Left ventricle myocardium superior (tissue), 1 donor: ENCODE data around the gene FBLN2. TPM values are rescaled to one million over a fixed set of nuclear protein-coding genes. Genes with fewer than 3 reads are reported as not detected.
A peak's percentile ranks its signal among the peaks of the same experiment; 100 is the strongest.

ENCODE experiments used
- ATAC-seq: fragments of 200-7000 bp; cut with Tn5 transposase; one replicate; pipeline ENCODE4 v1.9.1; 2020; ENCODE audit warnings: mild to moderate bottlenecking, moderate library complexity
- DNase-seq: peaks from one replicate; pipeline ENCODE4 v3.0.0-alpha.2; 2020
- intact Hi-C: fragments of 100-400 bp; cut with micrococcal nuclease; formaldehyde crosslinking; loops from one replicate; pipeline ENCODE4 v1.11.0; 2022
- total RNA-seq: library from RNA; stranded (reverse); fragmentation: NEBNext Ultra II Directional; extraction: Animal tissue kit (Norgen Biotek cat#: 25700); gene quantifications from one replicate; pipeline ENCODE4 v1.2.1, GENCODE V29; 2021
- donor health status: DM: no; HTN: yes; CAD: no; lungs with severe emphysema.

Gene FBLN2
- total RNA-seq, 1 donor from 2014 or later = 53.8 TPM

DNA sequence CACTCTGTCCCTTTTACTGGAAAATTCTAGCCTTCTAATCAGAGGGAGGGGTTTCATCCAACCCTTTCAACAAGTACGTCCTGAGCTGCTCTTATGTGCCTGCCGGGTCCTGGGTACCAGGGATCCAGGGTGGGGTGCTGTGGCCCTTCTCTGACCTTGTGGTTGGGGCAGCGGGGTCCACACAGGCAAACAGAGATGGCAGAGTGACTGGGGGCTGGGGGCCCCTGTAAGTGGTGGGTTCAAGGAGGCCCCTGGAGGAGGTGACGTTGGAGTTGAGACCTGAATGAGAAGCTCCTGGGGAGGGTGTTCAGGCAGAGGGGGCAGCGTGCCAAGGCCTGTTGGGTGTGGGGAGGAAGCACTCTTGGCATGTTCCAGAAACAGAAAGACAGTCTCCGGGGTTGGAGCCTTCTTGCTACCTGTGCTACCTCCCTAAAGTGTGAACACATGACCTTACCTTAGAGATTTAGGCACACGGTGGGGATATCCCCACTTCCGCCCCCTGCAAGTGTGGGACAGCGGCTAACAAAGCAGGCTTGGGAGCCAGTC is 78.1 kb downstream of the FBLN2 start:
- DNase-seq (no peak), ATAC-seq (no peak)
- intact Hi-C loops = no loop called here

DNA sequence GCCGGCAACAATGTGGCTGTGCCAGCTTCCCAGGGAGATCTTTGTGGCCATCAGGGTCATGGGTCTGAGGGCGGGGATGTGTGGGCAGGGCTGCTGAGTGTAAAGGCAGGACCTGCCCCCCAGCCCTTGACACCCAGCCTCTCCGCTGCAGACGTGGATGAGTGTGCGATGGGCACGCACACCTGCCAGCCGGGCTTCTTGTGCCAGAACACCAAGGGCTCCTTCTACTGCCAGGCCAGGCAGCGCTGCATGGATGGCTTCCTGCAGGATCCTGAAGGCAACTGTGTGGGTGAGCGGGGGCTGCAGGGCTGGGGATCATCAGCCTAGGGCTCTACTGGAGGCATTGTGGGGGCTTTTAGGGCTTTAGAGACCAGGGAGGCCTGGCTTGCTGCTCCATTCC is 78.8 kb downstream of the FBLN2 start:
- DNase-seq (no peak), ATAC-seq (no peak)
- intact Hi-C loops = no loop called here

DNA sequence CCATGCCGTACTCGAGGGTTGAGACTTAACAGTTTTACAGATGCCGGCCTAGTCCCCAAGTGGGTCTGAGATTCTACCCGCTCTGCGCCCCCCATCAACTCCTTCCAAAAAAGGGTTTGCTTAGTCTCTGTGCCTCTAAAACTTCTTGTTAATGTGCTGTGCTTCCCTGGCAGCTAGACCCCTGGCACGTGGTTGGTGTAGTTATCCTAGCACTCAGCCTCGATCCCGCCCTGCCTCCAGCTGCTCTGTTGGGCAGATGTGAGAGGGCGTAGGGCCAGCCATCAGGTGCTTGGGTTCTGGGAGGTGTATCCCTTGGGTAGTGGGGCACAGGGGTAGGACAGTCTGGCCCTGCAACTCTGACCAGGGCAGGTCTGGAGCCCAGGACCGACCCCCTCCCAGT is 79.5 kb downstream of the FBLN2 start:
- no peak for ATAC-seq
- no peak for DNase-seq
- intact Hi-C loops = no loop called here

GRCh38 chr3:13628841-13629551 is 80.1 kb downstream of the FBLN2 start:
- DNase-seq (no peak), ATAC-seq (no peak)
- intact Hi-C loops = no loop called here

GRCh38 chr3:13629644-13630043 is 80.7 kb downstream of the FBLN2 start:
- DNase-seq = no peak
- intact Hi-C loops = no loop called here
- ATAC-seq = no peak

GRCh38 chr3:13631256-13631655 is 82.3 kb downstream of the FBLN2 start:
- intact Hi-C loops = no loop called here
- ATAC-seq (no peak), DNase-seq (peak; percentile 15)

DNA sequence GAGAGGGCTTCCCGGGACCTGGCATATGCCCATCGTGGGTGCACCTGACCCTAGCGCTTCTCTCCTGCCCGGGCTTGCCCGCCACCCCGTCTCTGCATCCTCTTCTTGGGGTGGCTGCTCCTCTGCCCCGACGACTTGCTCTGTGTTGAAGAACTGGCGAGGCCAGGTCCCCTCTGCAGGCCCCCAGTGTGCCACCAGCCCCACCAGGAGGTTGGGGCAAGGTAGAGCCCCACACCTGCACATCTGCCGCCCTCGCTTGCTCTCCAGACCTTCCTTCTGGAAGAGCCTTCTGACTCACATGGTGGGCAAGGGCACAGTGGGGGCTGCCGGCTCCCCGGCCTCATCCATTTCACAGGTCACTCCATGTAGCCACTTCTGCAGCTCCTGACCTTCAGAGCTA is 84.3 kb downstream of the FBLN2 start:
- ATAC-seq (no peak), DNase-seq (no peak)
- intact Hi-C loops = no loop called here

GRCh38 chr3:13634151-13634550 is 85.2 kb downstream of the FBLN2 start:
- intact Hi-C loops = no loop called here
- ATAC-seq (no peak), DNase-seq (no peak)

GRCh38 chr3:13634615-13635014 is 85.7 kb downstream of the FBLN2 start:
- intact Hi-C loops = no loop called here
- ATAC-seq (no peak), DNase-seq (no peak)

GRCh38 chr3:13636186-13636585 is 87.3 kb downstream of the FBLN2 start:
- ATAC-seq = no peak
- peak; percentile 12 for DNase-seq
- intact Hi-C loops = no loop called here

GRCh38 chr3:13636874-13637273 is 87.9 kb downstream of the FBLN2 start:
- no peak for DNase-seq
- intact Hi-C loops = no loop called here
- no peak for ATAC-seq

GRCh38 chr3:13637311-13637891 is 88.5 kb downstream of the FBLN2 start:
- intact Hi-C loops = no loop called here
- no peak for ATAC-seq
- no peak for DNase-seq

DNA sequence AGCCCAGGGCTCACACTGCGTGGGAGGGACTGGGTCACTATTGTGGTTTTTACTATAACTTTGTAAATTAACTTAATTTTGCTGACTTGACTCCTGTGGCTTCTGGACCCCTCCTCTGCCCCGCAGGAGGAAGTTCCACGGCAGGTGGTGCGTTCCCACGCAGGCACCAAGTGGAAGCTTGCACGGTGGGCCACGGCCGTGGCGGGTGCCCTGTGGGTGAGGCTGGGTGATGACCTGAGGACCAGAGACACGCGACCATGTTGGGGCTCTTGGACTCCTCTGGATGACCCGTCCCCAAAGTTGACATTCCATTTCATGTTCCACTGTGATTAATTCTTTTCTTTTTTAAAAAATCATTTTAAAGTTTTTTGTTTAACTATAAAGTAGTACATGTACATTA is 89.0 kb downstream of the FBLN2 start:
- no peak for ATAC-seq
- DNase-seq = no peak
- intact Hi-C loops = no loop called here

DNA sequence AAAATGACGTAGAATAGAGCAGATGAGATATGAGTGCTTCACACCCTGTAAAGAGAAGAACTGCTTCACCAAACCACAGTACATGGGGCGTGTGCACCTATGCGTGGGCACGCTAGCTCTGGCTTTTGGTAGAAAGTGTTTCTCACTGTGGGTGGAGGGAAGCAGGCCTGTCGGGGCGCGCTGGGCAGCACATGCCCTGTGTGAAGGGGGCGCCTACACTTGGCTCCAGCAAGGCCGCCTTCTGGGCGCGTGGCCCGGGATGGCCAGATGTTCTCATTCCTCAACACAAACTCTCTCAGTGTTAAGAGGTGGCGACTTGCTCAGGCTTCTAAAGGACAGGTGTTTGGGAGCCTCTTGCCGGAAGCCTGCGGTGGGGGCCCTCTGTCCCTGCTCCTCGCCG is 90.0 kb downstream of the FBLN2 start:
- DNase-seq (peak; percentile 52), ATAC-seq (peak; percentile 33)

GRCh38 chr3:13642597-13642996 is 93.7 kb downstream of the FBLN2 start:
- no peak for ATAC-seq
- intact Hi-C loops = no loop called here

More for the DNA sequence above, 90.0 kb downstream of the FBLN2 start:
- intact Hi-C loops = no loop called here

GRCh38 chr3:13644341-13645117 is 95.6 kb downstream of the FBLN2 start:
- intact Hi-C loops = no loop called here
- DNase-seq (no peak), ATAC-seq (no peak)

More at GRCh38 chr3:13642597-13642996, 93.7 kb downstream of the FBLN2 start:
- DNase-seq = no peak

DNA sequence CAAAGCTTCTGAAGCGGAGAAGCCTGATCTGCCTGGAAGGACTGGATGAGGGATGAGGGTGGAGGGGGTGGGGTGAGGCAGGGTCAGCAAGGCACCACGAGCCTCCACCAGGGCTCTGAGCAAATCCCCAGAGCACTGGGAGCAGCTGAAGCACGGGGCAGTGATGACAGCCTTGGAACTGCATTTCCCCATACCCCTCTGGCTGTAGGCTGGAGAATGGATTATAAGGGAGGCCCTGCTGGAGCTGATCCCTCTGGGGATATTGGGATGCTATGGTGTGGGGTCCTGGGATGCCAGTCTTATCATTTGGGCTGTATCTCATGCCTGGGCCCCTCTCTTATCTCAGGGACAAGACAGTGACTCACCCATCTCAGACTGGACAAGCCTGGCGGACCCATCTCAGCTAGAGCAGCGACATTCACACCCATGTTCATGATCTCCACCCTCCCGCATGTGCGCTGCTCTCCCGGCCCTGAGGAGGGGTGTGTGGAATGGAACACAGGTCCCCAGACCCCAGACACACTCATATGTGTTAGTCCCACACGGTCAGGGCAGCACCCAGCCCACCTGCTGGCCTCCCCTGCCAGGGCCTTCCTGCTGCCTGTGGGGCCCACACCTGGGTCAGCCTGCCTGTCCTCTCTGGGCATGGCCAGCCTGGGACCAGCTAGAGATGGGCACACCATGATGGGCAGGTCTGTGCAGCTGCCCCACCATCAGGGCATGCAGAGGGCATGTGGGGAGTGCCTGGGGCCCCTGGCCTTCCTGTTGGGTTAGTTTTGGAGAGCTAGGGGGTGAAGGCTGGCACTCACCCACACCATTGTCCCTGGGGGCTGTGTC is 97.1 kb downstream of the FBLN2 start:
- ATAC-seq (no peak), DNase-seq (no peak)
- intact Hi-C loops = no loop called here

DNA sequence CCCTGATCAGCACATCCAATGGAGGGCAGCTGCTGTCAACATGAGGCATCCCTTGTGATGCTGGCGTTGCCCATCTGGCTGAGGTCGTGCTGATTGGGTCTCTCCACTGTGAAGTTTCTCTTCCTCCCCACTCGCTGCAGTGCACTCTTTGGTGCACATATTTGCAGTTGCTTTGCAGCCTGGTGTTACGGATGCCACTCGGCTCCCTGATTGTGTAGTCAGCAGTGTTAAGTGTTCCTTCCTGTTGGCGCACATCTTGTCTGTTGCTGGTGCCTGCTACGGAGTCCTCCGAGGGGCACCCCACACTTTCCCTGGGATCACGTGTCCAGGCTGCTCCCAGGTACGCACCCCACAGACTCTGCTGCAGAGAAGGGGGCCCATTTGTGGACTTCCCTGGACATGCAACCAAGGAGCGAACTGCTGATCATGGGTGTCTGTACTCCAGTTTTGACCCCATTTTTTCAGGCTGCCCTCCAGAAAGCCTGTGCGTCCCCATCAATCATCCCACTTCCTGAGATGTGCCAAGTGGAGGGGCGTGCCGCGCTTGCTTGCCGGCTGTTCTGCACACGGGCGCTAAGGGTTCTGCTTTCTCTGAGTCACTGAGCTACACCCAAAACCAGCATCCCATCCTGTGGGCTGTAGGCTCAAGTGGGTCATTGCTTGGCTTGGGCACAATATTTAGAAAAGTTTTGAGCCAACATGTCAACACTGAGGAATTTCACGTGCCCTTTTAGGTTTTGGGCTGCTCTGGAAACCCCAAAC is 98.6 kb downstream of the FBLN2 start:
- ATAC-seq = peak; percentile 20
- DNase-seq = no peak

More for the DNA sequence above, 98.6 kb downstream of the FBLN2 start:
- intact Hi-C loops = loop anchor here (2.0 kb wide), 1 partner anchor 151 kb away; no protein-coding TSS in a partner anchor
